Choroid plexus epithelial cell (primary cell): ENCODE data around the gene ACTBL2.
A peak's percentile ranks its signal among the peaks of the same experiment; 100 is the strongest.

Experiments used
- DNase-seq: peaks from one replicate; pipeline ENCODE4 v3.0.0-alpha.2; 2010; ENCODE audit warnings: low read depth
- H3K4me3 ChIP-seq: 2 replicates; pipeline ENCODE4 v1.5.1; 2011; ENCODE audit warnings: low read depth, mild to moderate bottlenecking, control low read depth, low read length, moderate library complexity
- TF ChIP-seq, protein P1 (sequence below): conservative IDR thresholded peaks from 2 replicates; pipeline ENCODE4 v1.5.1; 2011; ENCODE audit warnings: low read depth, mild to moderate bottlenecking, control low read depth, inconsistent platforms, low read length, moderate library complexity

Gene ACTBL2

GRCh38 chr5:57455511-57456455, 26.8 kb downstream of the ACTBL2 start:
- no peak for DNase-seq
- TF ChIP-seq, protein P1, sequence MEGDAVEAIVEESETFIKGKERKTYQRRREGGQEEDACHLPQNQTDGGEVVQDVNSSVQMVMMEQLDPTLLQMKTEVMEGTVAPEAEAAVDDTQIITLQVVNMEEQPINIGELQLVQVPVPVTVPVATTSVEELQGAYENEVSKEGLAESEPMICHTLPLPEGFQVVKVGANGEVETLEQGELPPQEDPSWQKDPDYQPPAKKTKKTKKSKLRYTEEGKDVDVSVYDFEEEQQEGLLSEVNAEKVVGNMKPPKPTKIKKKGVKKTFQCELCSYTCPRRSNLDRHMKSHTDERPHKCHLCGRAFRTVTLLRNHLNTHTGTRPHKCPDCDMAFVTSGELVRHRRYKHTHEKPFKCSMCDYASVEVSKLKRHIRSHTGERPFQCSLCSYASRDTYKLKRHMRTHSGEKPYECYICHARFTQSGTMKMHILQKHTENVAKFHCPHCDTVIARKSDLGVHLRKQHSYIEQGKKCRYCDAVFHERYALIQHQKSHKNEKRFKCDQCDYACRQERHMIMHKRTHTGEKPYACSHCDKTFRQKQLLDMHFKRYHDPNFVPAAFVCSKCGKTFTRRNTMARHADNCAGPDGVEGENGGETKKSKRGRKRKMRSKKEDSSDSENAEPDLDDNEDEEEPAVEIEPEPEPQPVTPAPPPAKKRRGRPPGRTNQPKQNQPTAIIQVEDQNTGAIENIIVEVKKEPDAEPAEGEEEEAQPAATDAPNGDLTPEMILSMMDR = no peak
- no peak overlapping the region for H3K4me3 ChIP-seq

DNA sequence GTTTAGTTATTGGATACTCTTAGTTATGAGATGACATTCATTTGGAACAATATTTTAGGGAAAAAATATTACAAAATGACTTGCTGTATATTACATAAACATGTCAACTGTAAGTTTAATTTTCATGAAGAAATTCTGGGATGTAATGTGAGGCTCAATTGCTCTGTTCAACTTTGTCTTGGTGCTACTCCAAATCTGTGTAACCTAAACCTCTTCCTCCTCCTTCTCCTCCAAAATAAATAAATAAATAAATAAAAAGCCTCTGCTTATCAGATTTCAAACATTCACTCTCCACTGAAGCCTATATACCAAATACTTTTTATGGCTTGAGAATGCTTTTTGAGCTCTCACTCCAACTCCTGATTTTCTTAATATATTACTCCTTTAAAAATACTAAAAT, 27.7 kb downstream of the ACTBL2 start:
- no peak for DNase-seq
- no peak overlapping the region for H3K4me3 ChIP-seq
- TF ChIP-seq, protein P1 = no peak

DNA sequence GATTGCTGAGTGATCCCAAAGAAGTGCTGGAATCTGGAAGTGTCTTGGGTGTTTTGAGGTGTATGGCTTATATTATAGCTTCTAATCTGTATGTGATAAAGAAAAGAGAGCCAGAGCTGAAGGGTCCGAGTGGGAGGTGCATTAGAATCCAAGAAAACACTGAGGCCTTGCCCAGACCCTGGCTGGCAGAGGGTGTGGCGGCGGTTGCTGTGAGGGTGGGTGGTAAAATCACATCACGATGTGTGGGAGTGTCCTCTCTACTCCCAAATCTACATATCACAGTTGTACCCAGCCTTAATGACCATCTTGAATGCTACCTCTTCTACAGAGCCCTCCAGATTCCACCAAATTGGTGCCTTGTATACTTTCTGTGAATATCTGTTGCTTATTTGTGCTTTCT, 28.9 kb downstream of the ACTBL2 start:
- DNase-seq = no peak

DNA sequence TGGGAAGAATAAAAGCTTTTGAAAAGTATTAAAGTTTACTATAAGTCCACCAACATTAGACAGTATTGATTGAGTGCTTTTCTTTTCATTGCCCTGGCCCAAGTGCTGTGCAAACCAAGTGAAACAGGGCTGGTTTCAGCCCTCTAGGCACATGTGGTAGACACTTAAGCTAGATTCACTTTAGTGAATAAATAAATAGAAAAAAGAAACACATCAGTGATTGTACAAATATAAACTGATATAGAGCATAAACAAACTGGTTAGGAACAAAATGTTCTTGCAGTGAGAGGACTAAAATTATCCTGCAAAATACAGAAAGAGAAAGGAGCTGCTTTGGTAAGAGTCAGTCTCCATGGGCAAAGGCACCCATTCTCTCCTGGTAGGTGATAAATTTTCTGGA, 29.7 kb downstream of the ACTBL2 start:
- TF ChIP-seq, protein P1 = no peak
- DNase-seq = peak; percentile 49
- H3K4me3 ChIP-seq = no peak overlapping the region

More for the DNA sequence above, 28.9 kb downstream of the ACTBL2 start:
- TF ChIP-seq, protein P1 = no peak
- H3K4me3 ChIP-seq = no peak overlapping the region

- no peak overlapping the region for H3K4me3 ChIP-seq
- DNase-seq = peak; percentile 92
- TF ChIP-seq, protein P1 = no peak
Observed at GRCh38 chr5:57450991-57451876, 31.4 kb downstream of the ACTBL2 start.

DNA sequence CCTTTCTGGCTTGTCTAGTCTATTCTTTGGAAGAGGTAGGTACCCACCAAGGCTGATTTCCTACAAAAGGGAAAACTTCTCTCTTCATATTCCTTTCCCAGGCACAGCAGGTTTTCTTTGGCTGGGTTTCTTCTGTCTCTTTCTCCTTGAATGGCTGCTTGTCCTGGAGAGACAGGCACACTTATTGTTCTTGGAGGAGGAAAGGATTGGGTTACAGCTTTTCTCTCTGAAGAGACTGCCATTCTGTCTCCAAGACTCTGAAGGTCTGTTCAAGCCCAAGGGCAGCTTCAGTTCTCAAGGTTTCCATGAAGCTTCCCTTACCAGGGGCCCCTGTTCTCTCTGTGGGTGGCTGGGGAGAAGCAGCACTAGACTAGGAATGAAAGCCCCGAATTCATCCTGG, 33.9 kb downstream of the ACTBL2 start:
- DNase-seq = no peak
- TF ChIP-seq, protein P1 = no peak
- no peak overlapping the region for H3K4me3 ChIP-seq
